ENCODE results near the gene EHBP1L1. TPM values are rescaled to one million over a fixed set of nuclear protein-coding genes. Genes with fewer than 3 reads are reported as not detected.
A peak's percentile ranks its signal among the peaks of the same experiment; 100 is the strongest.

Gene EHBP1L1
- total and polyA plus RNA-seq, 2 of the 13 experiments (the other 11 are each of a cell fraction or from before 2014, with no cell fraction given) = 8.3 to 10.6 TPM

DNA sequence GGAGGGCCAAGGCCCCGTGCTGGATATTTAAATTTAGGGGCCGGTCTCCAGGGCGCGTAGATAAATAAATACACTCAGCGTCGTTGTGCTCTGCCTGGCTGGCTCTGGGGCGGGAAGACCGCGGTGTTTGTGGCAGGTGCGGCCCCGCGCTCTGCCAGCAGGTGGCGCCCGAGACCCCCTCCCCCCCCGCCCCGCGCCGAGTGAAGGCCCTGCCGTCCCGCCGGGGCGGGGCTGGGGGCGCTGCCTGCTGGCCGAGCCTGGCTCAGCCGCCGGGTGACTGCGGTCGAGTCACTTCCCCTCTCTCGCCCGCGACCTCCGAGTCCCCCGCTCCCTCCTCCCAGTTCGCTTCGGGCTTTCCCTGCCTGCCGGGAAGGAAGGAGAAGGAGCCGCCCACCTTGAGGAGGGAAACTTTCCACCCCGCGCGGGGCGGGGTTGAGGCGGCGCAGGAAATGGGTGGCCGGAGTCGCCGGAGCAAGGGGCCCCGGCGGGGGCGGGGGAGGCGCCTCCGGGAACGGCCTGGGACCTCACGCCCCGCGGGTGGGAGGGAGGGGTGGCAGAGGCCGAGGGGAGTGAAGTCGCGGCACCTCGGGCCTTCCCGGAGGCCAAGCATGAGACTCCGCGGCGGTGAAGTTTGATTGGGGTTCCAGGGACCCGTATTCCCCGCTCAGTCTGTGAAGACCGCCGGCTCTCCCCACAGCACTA lies 1.6 kb upstream of the EHBP1L1 start (continued):
- TF ChIP-seq HNRNPK (IDR thresholded peaks at IDR 0.05; ENCODE audit: low read depth, low read length, poor library complexity, severe bottlenecking) = peak; percentile 82
- TF ChIP-seq, protein P1, sequence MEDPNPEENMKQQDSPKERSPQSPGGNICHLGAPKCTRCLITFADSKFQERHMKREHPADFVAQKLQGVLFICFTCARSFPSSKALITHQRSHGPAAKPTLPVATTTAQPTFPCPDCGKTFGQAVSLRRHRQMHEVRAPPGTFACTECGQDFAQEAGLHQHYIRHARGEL (CRISPR knock-in tag; IDR thresholded peaks at IDR 0.05) = 0 out of 2 replicates have a peak, but pooled peaks have one; percentile 69
- TF ChIP-seq, protein P2, sequence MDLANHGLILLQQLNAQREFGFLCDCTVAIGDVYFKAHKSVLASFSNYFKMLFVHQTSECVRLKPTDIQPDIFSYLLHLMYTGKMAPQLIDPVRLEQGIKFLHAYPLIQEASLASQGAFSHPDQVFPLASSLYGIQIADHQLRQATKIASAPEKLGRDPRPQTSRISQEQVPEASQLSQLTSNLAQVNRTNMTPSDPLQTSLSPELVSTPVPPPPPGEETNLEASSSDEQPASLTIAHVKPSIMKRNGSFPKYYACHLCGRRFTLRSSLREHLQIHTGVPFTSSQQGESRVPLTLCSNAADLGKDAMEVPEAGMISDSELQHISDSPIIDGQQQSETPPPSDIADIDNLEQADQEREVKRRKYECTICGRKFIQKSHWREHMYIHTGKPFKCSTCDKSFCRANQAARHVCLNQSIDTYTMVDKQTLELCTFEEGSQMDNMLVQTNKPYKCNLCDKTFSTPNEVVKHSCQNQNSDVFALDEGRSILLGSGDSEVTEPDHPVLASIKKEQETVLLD (CRISPR knock-in tag; IDR thresholded peaks at IDR 0.05; ENCODE audit: low read depth) = peak; percentile 86
- TF ChIP-seq NR2F2 (IDR thresholded peaks at IDR 0.05; ENCODE audit: borderline replicate concordance, low read depth) = 0 out of 2 replicates have a peak, but pooled peaks have one; percentile 26
- TF ChIP-seq ZNF720 (CRISPR knock-in tag; IDR thresholded peaks at IDR 0.05) = no peak
- no peak for TF ChIP-seq ZNF644 (CRISPR knock-in tag; IDR thresholded peaks at IDR 0.05; ENCODE audit: low read depth)
- no peak for TF ChIP-seq BRCA1 (CRISPR knock-in tag; IDR thresholded peaks at IDR 0.05)
- no peak for TF ChIP-seq ZNF616 (CRISPR knock-in tag; IDR thresholded peaks at IDR 0.05; ENCODE audit: low read depth)
- no peak for TF ChIP-seq DR1 (CRISPR knock-in tag; IDR thresholded peaks at IDR 0.05)
- TF ChIP-seq ZNF572 (CRISPR knock-in tag; IDR thresholded peaks at IDR 0.05) = no peak
- no peak for TF ChIP-seq ZNF441 (CRISPR knock-in tag; IDR thresholded peaks at IDR 0.05; ENCODE audit: borderline replicate concordance)
- TF ChIP-seq AGO2 (optimal IDR thresholded peaks at IDR 0.05; ENCODE audit: low read depth, low read length) = peak; percentile 69
- TF ChIP-seq ZNF552 (CRISPR knock-in tag; IDR thresholded peaks at IDR 0.05; ENCODE audit: borderline replicate concordance) = peak; percentile 55; the same call in 1 of the 2 replicates
- no peak for TF ChIP-seq SOX6 (IDR thresholded peaks at IDR 0.05)
- TF ChIP-seq SOX6 (CRISPR knock-in tag; IDR thresholded peaks at IDR 0.05) = peak; percentile 31; the same call in 1 of the 2 replicates
- TF ChIP-seq ZNF891 (CRISPR knock-in tag; IDR thresholded peaks at IDR 0.05) = no peak
- TF ChIP-seq CCDC6 (CRISPR knock-in tag; IDR thresholded peaks at IDR 0.05) = 0 out of 2 replicates have a peak, but pooled peaks have one; percentile 55
- no peak; the same call in 1 of the 2 replicates for TF ChIP-seq ZMAT3 (CRISPR knock-in tag; conservative IDR thresholded peaks at IDR 0.05)
- TF ChIP-seq YY1 (IDR thresholded peaks at IDR 0.05; ENCODE audit: insufficient read depth, insufficient replicate concordance, low read depth, low read length) = peak; percentile 54
- TF ChIP-seq ZNF619 (CRISPR knock-in tag; IDR thresholded peaks at IDR 0.05) = no peak
- peak; percentile 62; the same call in 1 of the 2 replicates for TF ChIP-seq ETV5 (CRISPR knock-in tag; IDR thresholded peaks at IDR 0.05; ENCODE audit: borderline replicate concordance)
- TF ChIP-seq, protein P3, sequence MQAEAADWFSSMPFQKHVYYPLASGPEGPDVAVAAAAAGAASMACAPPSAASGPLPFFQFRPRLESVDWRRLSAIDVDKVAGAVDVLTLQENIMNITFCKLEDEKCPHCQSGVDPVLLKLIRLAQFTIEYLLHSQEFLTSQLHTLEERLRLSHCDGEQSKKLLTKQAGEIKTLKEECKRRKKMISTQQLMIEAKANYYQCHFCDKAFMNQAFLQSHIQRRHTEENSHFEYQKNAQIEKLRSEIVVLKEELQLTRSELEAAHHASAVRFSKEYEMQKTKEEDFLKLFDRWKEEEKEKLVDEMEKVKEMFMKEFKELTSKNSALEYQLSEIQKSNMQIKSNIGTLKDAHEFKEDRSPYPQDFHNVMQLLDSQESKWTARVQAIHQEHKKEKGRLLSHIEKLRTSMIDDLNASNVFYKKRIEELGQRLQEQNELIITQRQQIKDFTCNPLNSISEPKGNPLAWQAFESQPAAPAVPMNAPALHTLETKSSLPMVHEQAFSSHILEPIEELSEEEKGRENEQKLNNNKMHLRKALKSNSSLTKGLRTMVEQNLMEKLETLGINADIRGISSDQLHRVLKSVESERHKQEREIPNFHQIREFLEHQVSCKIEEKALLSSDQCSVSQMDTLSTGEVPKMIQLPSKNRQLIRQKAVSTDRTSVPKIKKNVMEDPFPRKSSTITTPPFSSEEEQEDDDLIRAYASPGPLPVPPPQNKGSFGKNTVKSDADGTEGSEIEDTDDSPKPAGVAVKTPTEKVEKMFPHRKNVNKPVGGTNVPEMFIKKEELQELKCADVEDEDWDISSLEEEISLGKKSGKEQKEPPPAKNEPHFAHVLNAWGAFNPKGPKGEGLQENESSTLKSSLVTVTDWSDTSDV (CRISPR knock-in tag; IDR thresholded peaks at IDR 0.05) = no peak
- no peak for TF ChIP-seq ZNF354B (CRISPR knock-in tag; IDR thresholded peaks at IDR 0.05)
- no peak for TF ChIP-seq HMG20A (CRISPR knock-in tag; IDR thresholded peaks at IDR 0.05; ENCODE audit: borderline replicate concordance)

Measured in HepG2 (cell line).